Dedifferentiated amniotic fluid mesenchymal stem cell (primary cell): ENCODE data around the gene CEACAM1.
"Not testable (repeated sequence)": the region's sequence is repeated elsewhere in the genome, so short reads cannot be mapped to it uniquely, and the experiment has no call there.

ENCODE experiments used
- DNase-seq: peaks from one replicate; pipeline ENCODE4 v3.0.0-alpha.2; 2016; ENCODE audit errors: extremely low spot score

Gene CEACAM1

DNA sequence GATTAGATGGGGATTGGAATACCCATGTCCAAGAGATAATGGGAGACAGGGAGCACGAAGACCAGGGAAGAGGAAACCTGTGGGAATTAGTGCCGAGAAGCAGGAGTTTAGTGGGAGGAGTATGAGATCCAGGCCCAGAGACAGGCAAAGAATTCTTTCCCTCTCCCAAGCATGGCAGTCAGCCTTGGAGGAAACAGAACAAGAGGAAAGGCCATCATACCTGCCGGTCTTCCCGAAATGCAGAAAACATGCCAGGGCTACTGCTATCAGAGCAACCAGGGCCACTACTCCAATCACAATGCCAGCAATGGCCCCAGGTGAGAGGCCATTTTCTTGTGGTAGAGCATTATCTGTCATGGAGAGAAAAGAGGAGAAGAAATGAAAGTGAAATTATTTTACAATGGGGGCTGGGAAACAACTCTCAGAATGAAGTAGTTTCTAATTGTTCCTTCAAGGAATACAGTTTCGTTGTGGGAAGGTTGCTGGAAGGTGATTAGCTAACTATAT lies 16.1 kb downstream of the CEACAM1 start:
- no peak for DNase-seq

DNA sequence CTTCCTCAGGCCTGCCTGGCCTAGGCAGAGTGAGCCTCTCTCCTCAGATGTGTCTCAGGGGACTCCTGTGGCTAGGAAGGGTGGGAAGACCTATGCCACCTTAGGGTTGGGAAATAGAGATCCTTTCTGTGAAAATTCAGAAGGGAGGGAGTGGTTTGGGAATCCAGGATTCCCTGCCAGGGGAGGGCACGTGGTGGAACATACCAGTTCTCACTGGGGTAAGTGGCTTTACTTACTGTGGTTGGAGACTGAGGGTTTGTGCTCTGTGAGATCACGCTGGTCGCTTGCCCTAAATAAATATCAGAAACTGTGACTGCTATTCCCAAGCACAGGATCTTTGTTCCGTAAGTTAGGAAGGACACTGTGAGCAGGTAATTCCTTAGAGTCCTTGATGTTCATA lies 16.9 kb downstream of the CEACAM1 start:
- DNase-seq = no peak

DNA sequence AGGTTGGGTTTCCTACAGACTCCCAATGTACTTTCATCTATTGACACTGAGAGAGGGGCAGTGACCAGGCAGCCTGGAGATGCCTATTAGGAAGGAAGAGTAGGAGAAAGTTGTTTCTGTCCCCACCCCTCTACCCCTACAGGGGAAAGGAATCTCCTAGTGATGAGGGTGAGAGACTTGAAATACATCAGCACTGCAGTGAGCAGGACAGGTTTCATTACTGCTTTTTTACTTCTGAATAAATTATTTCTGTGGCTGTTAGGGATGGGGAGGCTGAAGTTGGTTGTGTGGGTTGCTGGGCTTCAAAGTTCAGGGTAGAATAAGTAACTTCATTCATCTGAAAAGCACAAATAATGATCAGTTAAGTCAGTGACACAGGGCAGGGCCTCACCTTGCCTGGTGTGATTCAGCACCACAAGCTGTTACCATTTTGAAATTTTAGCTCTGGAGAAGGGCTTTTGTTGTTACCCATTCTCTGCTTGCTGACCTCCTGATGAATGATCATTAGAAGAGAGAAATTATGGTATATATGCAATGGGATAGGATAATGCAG lies 19.3 kb downstream of the CEACAM1 start:
- DNase-seq = no peak

GRCh38 chr19:42505066-42505465 lies 23.2 kb downstream of the CEACAM1 start:
- DNase-seq = no peak

DNA sequence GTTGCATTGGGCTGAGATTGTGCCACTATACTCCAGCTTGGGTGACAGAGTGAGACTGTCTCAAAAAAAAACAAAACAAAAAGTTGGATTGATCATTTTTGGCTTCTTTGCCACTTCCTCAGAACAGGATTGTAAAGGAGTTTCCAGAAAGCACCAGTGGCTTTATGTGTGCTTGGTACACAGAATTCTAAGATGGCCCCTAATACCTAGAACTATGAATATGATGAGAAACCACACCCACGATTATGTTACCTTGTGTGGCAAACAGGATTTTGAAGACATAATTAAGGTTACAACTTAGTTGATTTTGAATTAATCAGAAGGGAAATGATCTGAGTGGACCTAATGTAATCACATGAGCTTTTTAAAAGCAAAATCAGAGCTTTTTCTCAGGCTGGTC lies 26.5 kb downstream of the CEACAM1 start:
- no peak for DNase-seq

DNA sequence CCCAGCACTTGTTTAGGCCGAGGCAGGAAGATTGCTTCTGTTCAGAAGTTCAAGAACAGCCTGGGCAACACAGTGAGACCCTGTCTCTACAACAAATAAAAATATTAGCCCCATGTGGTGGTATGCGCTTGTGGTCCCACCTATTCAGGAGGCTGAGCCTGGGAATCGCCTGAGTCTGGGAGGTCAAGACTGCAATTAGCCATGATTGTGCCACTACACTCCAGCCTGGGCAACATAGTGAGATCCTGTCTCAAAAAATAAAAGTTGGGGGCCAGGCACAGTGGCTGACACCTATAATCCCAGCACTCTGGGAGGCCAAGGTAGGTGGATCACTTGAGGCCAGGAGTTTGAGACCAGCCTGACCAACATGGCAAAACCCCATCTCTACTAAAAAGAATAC lies 27.0 kb downstream of the CEACAM1 start:
- DNase-seq = not testable (repeated sequence)

- no peak for DNase-seq
Measured at GRCh38 chr19:42498169-42498757, 30.0 kb downstream of the CEACAM1 start.

GRCh38 chr19:42497492-42498168 lies 30.7 kb downstream of the CEACAM1 start:
- no peak for DNase-seq

DNA sequence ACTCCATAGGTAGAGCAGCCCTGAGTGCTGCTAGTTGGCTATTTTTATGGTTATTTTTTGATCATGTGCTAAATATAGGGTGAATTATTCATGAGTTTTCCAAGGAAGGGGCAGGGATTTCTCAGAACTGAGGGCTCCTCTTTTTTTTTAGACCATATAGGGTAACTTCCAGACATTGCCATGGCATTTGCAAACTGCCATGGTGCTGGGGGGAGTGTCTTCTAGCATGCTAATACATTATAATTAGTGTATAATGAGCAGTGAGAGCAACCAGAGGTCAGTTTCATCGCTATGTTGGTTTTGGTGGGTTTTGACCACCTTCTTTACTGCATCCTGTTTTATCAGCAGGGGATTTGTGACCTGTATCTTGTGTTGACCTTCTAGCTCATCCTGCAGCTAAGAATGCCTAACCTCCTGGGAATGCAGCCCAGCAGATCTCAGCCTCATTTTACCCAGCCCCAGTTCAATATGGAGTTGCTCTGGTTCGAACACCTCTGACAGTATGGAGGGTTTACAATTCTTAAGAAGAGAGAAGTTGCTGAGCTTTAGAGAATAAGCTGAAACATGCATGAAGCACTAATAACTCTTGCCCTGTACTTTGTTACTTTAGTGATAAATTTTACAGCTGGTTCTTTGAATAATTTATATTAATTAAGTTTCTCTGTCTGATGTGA lies 31.7 kb downstream of the CEACAM1 start:
- DNase-seq = no peak

- DNase-seq = no peak
Measured at GRCh38 chr19:42495663-42496062, 32.6 kb downstream of the CEACAM1 start.

DNA sequence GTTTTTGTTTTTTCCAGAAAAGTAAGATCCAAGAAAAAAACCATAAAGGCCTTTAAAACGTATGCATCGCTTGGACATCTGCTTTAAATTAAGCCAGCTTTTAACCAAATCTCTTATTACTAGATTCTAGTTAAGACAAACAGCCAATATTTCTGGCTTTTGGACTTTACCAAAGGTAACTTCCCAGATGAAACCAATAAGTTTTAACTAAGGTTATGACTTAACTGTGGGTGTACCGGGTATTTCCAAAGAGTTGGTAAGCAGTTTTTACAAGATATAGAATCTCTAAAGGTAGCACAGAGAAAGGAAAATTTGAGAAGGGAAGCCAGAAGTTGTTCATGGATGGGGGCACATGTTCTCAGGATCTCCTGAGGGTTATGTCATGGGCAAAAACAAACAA lies 34.0 kb downstream of the CEACAM1 start:
- DNase-seq = peak; percentile 28

- no peak for DNase-seq
Measured at GRCh38 chr19:42488783-42489521, 39.3 kb downstream of the CEACAM1 start.

DNA sequence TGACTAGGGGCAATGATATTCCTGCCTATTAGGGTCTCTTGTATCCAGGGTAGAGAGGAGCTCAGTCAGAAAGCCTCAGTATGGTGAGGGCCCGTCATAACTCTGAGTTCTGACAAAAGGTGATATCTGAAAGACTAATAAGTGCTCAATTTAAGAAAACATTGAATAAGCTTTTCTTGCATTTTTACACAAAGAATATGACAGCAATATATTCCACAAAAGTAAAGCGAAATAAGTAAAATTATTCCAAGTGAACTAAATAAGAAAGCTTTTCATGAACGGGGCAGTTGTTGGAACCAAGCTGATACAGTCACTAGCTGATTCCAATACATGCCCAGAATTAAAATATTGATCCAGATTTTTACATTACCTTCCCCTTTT lies 40.5 kb downstream of the CEACAM1 start:
- no peak for DNase-seq

DNA sequence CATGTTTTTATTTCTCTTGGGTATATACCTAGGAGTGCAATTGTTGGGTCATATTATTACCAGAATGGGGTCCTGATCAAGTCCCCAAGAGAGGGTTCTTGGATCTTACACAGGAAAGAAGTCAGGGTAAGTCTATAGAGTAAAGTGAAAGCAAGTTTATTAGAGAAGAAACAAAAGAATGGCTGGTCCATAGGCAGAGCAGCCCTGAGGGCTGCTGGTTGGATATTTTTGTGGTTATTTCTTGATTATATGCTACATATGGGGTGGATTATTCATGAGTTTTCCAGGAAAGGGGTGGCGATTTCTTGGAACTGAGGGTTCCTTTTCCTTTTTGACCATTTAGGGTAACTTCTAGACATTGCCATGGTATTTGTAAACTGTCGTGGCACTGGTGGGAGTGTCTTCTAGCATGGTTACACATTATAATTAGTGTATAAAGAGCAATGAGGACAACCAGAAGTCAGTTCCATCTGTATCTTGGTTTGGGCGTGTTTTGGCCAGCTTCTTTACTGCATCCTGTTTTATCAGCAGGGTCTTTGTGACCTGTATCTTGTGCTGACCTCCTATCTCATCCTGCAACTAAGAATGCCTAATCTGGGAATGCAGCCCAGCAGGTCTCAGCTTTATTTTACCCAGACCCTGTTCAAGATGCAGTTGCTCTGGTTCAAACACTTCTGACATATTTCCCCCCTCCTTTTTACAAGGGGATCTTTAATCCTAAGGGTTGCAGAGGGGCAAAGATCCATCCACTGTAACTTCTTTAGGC lies 41.1 kb downstream of the CEACAM1 start:
- DNase-seq = no peak

GRCh38 chr19:42485036-42485435 lies 43.2 kb downstream of the CEACAM1 start:
- DNase-seq = not testable (repeated sequence)

GRCh38 chr19:42480335-42481095 lies 47.8 kb downstream of the CEACAM1 start:
- DNase-seq = peak; percentile 57

GRCh38 chr19:42479736-42480135 lies 48.5 kb downstream of the CEACAM1 start:
- DNase-seq = no peak

DNA sequence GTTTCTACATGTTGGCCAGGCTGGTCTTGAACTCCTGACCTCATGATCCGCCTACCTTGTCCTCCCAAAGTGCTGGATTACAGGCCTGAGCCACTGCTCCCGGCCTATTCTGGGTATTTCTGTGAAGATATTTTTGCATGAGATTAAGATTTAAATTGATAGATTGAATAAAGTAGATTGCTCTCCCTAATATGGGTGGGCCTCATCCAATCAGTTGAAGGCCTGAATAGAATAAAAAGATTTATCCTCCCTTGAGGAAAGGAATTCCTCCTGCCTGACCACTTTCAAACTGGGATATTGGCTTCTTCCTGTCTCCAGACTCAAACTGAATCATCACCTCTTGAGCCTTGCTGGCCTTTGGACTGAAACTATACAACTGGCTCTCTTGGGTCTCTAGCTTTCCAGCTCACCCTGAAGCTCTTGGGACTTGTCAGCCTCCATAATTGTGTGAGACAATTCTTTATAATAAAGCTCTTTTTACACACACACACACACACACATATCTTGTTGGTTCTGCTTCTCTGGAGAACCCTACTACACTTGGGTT lies 49.4 kb downstream of the CEACAM1 start:
- no peak for DNase-seq

- no peak for DNase-seq
Measured at GRCh38 chr19:42477933-42478332, 50.3 kb downstream of the CEACAM1 start.

DNA sequence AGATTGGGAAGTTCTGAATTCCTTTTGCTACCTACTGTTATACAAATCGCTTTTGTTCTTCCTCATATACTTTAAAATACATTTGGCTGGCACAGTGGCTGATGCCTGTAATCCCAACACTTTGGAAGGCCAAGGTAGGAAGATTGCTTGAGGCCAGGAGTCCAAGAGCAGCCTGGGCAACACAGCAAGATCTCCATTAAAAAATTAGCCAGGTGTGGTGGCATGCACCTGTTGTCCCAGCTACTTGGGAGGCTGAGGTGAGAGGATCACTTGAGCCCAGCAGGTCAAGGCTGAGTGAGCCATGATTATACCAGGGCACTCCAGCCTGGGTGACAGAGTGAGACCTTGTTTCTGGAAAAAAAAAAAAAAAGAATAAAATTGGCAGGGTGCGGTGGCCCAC lies 51.2 kb downstream of the CEACAM1 start:
- no peak for DNase-seq
